GM12801 (cell line): ENCODE results near the gene SAP30L.

ENCODE experiments used
- TF ChIP-seq, protein P1 (sequence below): IDR thresholded peaks from one replicate; pipeline ENCODE4 v1.5.1; 2011; ENCODE audit warnings: control low read depth; ENCODE audit not compliant: insufficient read length; ENCODE audit errors: extremely low read depth

SAP30L gene

DNA sequence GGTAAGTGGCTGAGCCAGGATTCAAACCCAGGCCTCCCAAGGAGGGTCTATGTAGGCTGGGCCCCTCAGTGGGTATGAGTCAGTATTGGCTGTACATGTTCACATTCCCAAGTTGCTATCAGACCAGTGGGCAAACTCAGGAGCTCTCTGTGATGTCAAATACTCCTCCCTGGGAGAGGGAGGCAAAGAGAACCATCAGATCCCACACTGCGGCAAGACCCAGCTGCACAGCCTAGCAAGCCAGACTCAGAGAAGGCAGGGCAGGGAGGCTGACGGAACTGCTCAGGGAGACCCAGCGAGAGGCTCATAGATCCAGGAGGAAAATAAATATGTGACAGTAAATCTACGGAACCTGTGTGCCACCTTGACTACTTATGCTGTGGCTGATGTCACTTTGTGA, 42.6 kb upstream of the SAP30L start:
- TF ChIP-seq, protein P1, sequence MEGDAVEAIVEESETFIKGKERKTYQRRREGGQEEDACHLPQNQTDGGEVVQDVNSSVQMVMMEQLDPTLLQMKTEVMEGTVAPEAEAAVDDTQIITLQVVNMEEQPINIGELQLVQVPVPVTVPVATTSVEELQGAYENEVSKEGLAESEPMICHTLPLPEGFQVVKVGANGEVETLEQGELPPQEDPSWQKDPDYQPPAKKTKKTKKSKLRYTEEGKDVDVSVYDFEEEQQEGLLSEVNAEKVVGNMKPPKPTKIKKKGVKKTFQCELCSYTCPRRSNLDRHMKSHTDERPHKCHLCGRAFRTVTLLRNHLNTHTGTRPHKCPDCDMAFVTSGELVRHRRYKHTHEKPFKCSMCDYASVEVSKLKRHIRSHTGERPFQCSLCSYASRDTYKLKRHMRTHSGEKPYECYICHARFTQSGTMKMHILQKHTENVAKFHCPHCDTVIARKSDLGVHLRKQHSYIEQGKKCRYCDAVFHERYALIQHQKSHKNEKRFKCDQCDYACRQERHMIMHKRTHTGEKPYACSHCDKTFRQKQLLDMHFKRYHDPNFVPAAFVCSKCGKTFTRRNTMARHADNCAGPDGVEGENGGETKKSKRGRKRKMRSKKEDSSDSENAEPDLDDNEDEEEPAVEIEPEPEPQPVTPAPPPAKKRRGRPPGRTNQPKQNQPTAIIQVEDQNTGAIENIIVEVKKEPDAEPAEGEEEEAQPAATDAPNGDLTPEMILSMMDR: no peak

DNA sequence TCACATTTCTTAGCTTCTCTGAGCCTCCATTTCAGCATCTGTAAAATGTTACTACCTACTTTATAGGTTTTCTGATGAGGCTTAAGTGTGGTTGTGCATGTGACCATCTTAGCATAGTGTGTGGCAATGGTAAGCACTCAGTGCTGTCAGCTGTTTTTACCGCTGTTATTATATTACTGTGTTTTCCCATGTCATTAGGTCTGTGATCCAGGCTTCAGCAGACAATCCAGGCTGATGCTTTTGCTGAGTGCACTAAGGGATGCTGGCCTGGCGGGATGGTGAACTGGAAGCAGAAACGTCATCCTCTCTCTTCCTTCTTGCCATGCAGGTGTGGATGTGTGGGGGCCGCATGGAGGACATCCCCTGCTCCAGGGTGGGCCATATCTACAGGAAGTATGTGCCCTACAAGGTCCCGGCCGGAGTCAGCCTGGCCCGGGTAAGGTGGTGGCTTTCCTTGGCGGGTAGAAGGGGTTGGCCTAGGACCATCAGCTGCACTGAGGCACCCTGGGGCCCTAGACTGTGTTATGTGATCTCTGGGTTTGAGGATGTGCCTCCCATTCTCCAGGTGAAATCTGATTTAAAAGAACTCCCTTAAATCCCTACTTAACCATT, 41.9 kb upstream of the SAP30L start:
- TF ChIP-seq, protein P1: no peak

GRCh38 chr5:154405078-154405792, 40.6 kb upstream of the SAP30L start:
- TF ChIP-seq, protein P1: no peak

DNA sequence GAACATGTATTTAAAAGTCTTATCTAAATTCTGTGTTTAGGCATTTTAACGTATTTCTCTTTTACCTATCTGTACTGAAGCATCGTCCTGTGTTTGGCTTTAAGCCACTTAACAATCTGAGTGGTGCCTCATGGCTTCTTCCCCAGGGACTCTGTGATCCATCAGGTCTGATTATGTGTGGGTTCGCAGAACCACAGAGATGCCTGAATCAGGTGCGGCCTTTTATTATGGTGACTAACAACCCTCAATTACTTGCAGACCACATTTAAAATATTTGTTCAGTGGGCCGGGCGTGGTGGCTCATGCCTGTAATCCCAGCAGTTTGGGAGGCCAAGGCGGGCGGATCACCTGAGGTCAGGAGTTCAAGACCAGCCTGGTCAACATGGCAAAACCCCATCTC, 39.6 kb upstream of the SAP30L start:
- TF ChIP-seq, protein P1: no peak

DNA sequence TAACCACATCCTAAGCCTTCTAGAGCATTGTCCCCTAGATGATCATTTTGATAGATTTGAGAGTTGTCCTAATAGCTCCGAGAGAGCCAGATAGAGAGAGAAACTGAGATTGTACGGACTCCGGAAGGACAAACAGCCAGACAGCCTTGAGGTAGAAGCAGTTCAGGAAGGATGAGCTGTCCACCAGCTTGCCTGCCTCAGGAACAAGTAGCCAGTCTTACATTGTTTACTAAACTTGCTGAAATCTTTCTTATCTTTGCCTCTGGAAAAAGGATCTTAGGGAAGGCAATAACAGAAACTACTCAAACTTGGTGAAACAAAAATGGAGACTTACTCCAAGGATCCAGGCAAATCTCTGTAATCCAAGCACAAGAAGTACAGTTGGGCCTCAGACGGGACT, 39.0 kb upstream of the SAP30L start:
- TF ChIP-seq, protein P1: no peak

- TF ChIP-seq, protein P1: no peak
Measured at GRCh38 chr5:154408811-154409210, 37.0 kb upstream of the SAP30L start.

DNA sequence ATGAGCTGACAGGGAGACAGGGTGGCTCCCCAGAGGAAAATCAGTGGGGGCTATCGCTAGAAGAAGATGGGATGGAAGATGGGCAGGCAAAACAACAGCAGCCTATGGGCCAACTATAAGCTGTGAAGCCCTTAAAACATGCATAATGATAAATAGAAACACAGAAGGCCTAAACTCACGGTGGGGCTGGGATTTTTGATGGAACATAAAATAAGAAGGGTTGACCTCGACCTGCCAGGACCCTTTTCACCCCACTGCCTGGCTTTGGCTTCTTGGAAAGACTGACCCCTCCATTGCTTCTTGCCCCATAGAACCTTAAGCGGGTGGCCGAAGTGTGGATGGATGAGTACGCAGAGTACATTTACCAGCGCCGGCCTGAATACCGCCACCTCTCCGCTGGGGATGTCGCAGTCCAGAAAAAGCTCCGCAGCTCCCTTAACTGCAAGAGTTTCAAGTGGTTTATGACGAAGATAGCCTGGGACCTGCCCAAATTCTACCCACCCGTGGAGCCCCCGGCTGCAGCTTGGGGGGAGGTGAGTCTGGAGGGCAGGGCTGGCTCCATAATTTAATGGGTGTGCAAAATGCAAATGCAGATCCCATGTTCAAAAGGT, 36.5 kb upstream of the SAP30L start:
- TF ChIP-seq, protein P1: no peak
